Lung (tissue), 12 donors: ENCODE data around the gene DIPK1A. TPM values are rescaled to one million over a fixed set of nuclear protein-coding genes. Genes with fewer than 3 reads are reported as not detected.

Experiments
- ATAC-seq: fragments of 200-7000 bp; cut with Tn5 transposase; one replicate; pipeline ENCODE4 v1.9.1; 2020; ENCODE audit warnings: moderate number of reproducible peaks; ENCODE audit not compliant: insufficient read depth, low FRiP score
- DNase-seq, 3 donors: peaks; one replicate each; pipeline ENCODE4 v3.0.0-alpha.2; 2013 to 2017
- H3K27ac ChIP-seq, 2 donors: one replicate each; pipeline ENCODE4 v1.5.1; 2013; ENCODE audit warnings: mild to moderate bottlenecking in 2 of 2, moderate library complexity in 2 of 2, control low read depth in 1 of 2, inconsistent platforms in 1 of 2, low read depth in 1 of 2, low read length in 1 of 2
- H3K27me3 ChIP-seq, 3 donors: one replicate each; pipeline ENCODE4 v1.5.1; 2013; ENCODE audit warnings: low read length in 2 of 3; ENCODE audit not compliant: control insufficient read depth in 3 of 3, insufficient read depth in 3 of 3
- H3K36me3 ChIP-seq, 4 donors: one replicate each; pipeline ENCODE4 v1.5.1; 2013; ENCODE audit warnings: low read length in 4 of 4, mild to moderate bottlenecking in 1 of 4, moderate library complexity in 1 of 4; ENCODE audit not compliant: control insufficient read depth in 4 of 4, insufficient read depth in 4 of 4
- H3K4me1 ChIP-seq, 5 donors: one replicate each; pipeline ENCODE4 v1.5.1; 2013; ENCODE audit warnings: low read length in 5 of 5, mild to moderate bottlenecking in 2 of 5, moderate library complexity in 1 of 5; ENCODE audit not compliant: control insufficient read depth in 5 of 5, insufficient read depth in 5 of 5
- H3K4me3 ChIP-seq: one replicate; pipeline ENCODE4 v1.5.1; 2013; ENCODE audit warnings: mild to moderate bottlenecking, control low read depth, moderate library complexity
- H3K9ac ChIP-seq, 2 donors: one replicate each; pipeline ENCODE4 v1.5.1; 2013; ENCODE audit warnings: low read length in 2 of 2, control low read depth in 1 of 2; ENCODE audit not compliant: insufficient read depth in 1 of 2
- H3K9me3 ChIP-seq, 4 donors: one replicate each; pipeline ENCODE4 v1.5.1; 2013; ENCODE audit warnings: low read length in 3 of 4, mild to moderate bottlenecking in 1 of 4, moderate library complexity in 1 of 4; ENCODE audit not compliant: control insufficient read depth in 4 of 4, insufficient read depth in 3 of 4
- WGBS, 2 donors: extraction: QIAGEN DNeasy Blood & Tissue Kit; methylation state at CpG; one replicate each; pipeline ENCODE4 v1.1.7; 2013; 5-methylcytosine and 5-hydroxymethylcytosine counted together
- polyA plus RNA-seq, 2 donors: library from polyadenylated mRNA; stranded (reverse); fragments of 200-250 nt; gene quantifications; one replicate each; pipeline ENCODE4 v1.2.1, GENCODE V29; 2013
- total RNA-seq, 2 donors: library from RNA; depleted of rRNA in 1 of 2; stranded (reverse); fragments of >200 nt in 1 of 2; gene quantifications; one replicate each; pipeline ENCODE4 v1.2.1, GENCODE V29; 2014 to 2021
- TF ChIP-seq, protein P1 (sequence below): IDR thresholded peaks from 2 replicates; pipeline ENCODE4 v1.5.1; 2012; ENCODE audit warnings: mild to moderate bottlenecking; ENCODE audit errors: control extremely low read depth, extremely low read depth
- donor health status: control.
- donor health status: control.
- donor health status: Bipolar disorder and iron deficiency.
- donor health status: healthy.
- donor health status: DM: yes; HTN: yes; CAD: no.

The DIPK1A gene
- total and polyA plus RNA-seq, 4 donors, result 2.3 to 8.0 (median 4.1) TPM

- Histone ChIP-seq H3K27me3 (no peaks in the 10 kb centered on the region), H3K4me1 (peaks cover 0 to 3% (median 0%) of the 10 kb centered on the region in 5 donors), H3K27ac (no peak overlapping the region), H3K9ac (no peak overlapping the region), H3K4me3 (no peak overlapping the region), H3K36me3 (peaks cover 17 to 41% (median 26%) of the 10 kb centered on the region in 4 donors), H3K9me3 (no peaks in the 10 kb centered on the region)
- 40 to 43% methylated on average over 2 of the region's 2 CpGs for WGBS, 2 donors
- no peak for DNase-seq
- ATAC-seq, result no peak
- TF ChIP-seq, protein P1, sequence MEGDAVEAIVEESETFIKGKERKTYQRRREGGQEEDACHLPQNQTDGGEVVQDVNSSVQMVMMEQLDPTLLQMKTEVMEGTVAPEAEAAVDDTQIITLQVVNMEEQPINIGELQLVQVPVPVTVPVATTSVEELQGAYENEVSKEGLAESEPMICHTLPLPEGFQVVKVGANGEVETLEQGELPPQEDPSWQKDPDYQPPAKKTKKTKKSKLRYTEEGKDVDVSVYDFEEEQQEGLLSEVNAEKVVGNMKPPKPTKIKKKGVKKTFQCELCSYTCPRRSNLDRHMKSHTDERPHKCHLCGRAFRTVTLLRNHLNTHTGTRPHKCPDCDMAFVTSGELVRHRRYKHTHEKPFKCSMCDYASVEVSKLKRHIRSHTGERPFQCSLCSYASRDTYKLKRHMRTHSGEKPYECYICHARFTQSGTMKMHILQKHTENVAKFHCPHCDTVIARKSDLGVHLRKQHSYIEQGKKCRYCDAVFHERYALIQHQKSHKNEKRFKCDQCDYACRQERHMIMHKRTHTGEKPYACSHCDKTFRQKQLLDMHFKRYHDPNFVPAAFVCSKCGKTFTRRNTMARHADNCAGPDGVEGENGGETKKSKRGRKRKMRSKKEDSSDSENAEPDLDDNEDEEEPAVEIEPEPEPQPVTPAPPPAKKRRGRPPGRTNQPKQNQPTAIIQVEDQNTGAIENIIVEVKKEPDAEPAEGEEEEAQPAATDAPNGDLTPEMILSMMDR, result no peak
These were observed 118.2 kb downstream of the DIPK1A start for GRCh38 chr1:92843046-92843423.

- Histone ChIP-seq H3K9ac (no peak overlapping the region), H3K27ac (no peak overlapping the region), H3K4me3 (no peak overlapping the region), H3K27me3 (no peaks in the 10 kb centered on the region), H3K36me3 (peaks cover 19 to 47% (median 32%) of the 10 kb centered on the region in 4 donors), H3K4me1 (peaks cover 0 to 3% (median 0%) of the 10 kb centered on the region in 5 donors), H3K9me3 (no peaks in the 10 kb centered on the region)
- TF ChIP-seq, protein P1, result no peak
- ATAC-seq (no peak), DNase-seq (no peak)
- 86 to 91% methylated on average over 4 of the region's 4 CpGs for WGBS, 2 donors
These were observed 118.9 kb downstream of the DIPK1A start for GRCh38 chr1:92842082-92843045.

GRCh38 chr1:92840600-92840999, 120.7 kb downstream of the DIPK1A start:
- TF ChIP-seq, protein P1, result no peak
- ATAC-seq (no peak), DNase-seq (no peak)
- H3K4me3 ChIP-seq, result no peak overlapping the region
- H3K27me3 ChIP-seq, result no peaks in the 10 kb centered on the region
- peaks cover 0 to 11% (median 0%) of the 10 kb centered on the region in 5 donors for H3K4me1 ChIP-seq
- H3K9ac ChIP-seq, result no peak overlapping the region
- H3K9me3 ChIP-seq, result no peaks in the 10 kb centered on the region
- H3K36me3 ChIP-seq, result peaks cover 25 to 53% (median 40%) of the 10 kb centered on the region in 4 donors
- 68 to 75% methylated on average over 5 of the region's 5 CpGs for WGBS, 2 donors
- H3K27ac ChIP-seq, result no peak overlapping the region
